HepG2 (cell line): Measurements from ENCODE around the gene UNC119B.

Experiments
- ATF7 ChIP-seq, 2 experiments: fragments of 450-650 bp in 1 of 2; sonication (generic) in 1 of 2; formaldehyde crosslinking in 1 of 2; IDR thresholded peaks; 2 replicates each; pipeline versions ENCODE4 v1.4.0 to v1.6.1; 2016 to 2020; ENCODE audit warnings: antibody characterized with exemption in 1 of 2, mild to moderate bottlenecking in 1 of 2, missing genetic modification reagents in 1 of 2
- CEBPZ ChIP-seq: IDR thresholded peaks from 2 replicates; pipeline ENCODE4 v1.6.1; 2012; ENCODE audit warnings: low read length, improper control_type of control experiment
- CTCF ChIP-seq: sonication (generic); formaldehyde crosslinking; IDR thresholded peaks from 2 replicates; pipeline ENCODE4 v1.5.0; 2020; ENCODE audit warnings: mild to moderate bottlenecking, missing genetic modification reagents, moderate library complexity
- EP300 ChIP-seq, 3 experiments: sonication (generic) in 1 of 3; formaldehyde crosslinking in 1 of 3; IDR thresholded peaks; 2 replicates each; pipeline versions ENCODE4 v1.5.1 to v1.6.1; 2011 to 2020; ENCODE audit warnings: low read depth in 2 of 3, low read length in 2 of 3, borderline replicate concordance in 1 of 3, improper control_type of control experiment in 1 of 3, mild to moderate bottlenecking in 1 of 3, missing genetic modification reagents in 1 of 3, moderate library complexity in 1 of 3
- FOXA1 ChIP-seq, 2 experiments: fragments of 450-650 bp in 1 of 2; sonication (generic) in 1 of 2; formaldehyde crosslinking in 1 of 2; IDR thresholded peaks; 2 replicates each; pipeline versions ENCODE4 v1.4.0 to v1.6.1; 2016 to 2020; ENCODE audit warnings: missing genetic modification reagents in 1 of 2
- FOXM1 ChIP-seq: sonication (generic); formaldehyde crosslinking; IDR thresholded peaks from 2 replicates; pipeline ENCODE4 v1.5.0; 2020; ENCODE audit warnings: missing genetic modification reagents
- FOXO1 ChIP-seq: sonication (generic); formaldehyde crosslinking; IDR thresholded peaks from 2 replicates; pipeline ENCODE4 v1.4.0; 2020; ENCODE audit warnings: missing genetic modification reagents
- HCFC1 ChIP-seq: fragments of 150-350 bp; IDR thresholded peaks from 2 replicates; pipeline ENCODE4 v1.6.1; 2014; ENCODE audit warnings: low read depth, low read length
- NFYB ChIP-seq: sonication (generic); formaldehyde crosslinking; IDR thresholded peaks from 2 replicates; pipeline ENCODE4 v1.4.0; 2020; ENCODE audit warnings: missing genetic modification reagents
- POLR2A ChIP-seq, 2 experiments: IDR thresholded peaks; 2 replicates each; pipeline ENCODE4 v1.6.1; 2011; ENCODE audit warnings: low read depth in 2 of 2, low read length in 2 of 2, mild to moderate bottlenecking in 1 of 2, moderate library complexity in 1 of 2; ENCODE audit not compliant: insufficient read depth in 1 of 2
- POLR2AphosphoS5 ChIP-seq: IDR thresholded peaks from 2 replicates; pipeline ENCODE4 v1.6.1; 2012; ENCODE audit warnings: low read depth, low read length
- ZNF143 ChIP-seq: sonication (generic); formaldehyde crosslinking; IDR thresholded peaks from 2 replicates; pipeline ENCODE4 v1.4.0; 2020; ENCODE audit warnings: missing genetic modification reagents
- ZNF331 ChIP-seq: sonication (generic); formaldehyde crosslinking; IDR thresholded peaks from 2 replicates; pipeline ENCODE4 v1.4.0; 2020; ENCODE audit warnings: missing genetic modification reagents
- TF ChIP-seq, protein P1 (sequence below): sonication (generic); formaldehyde crosslinking; IDR thresholded peaks from 2 replicates; pipeline ENCODE4 v1.8.1; 2023; ENCODE audit warnings: missing genetic modification reagents, inconsistent platforms, borderline replicate concordance

DNA sequence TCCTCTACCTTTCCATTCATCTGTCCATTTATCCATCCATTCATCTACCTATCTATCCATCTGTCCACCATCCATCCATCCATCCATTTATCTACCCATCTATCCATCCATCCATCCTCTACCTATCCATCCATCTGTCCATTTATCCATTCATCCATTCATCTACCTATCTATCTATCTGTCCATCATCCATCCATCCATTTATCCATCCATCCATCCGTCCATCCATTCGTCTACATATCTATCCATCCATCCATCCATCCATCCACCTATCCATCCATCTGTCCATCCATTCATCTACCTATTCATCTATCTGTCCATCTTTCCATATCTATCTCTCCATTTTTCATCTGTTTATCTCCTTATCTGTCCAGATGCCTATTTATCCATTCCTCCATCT, 48.8 kb upstream of the UNC119B start:
- no peak for TF ChIP-seq NFYB (CRISPR knock-in tag)
- no peak for TF ChIP-seq POLR2A (IDR thresholded peaks at IDR 0.05; ENCODE audit: insufficient read depth in 1 of 2, low read depth in 2 of 2, low read length in 2 of 2)
- TF ChIP-seq, protein P1, sequence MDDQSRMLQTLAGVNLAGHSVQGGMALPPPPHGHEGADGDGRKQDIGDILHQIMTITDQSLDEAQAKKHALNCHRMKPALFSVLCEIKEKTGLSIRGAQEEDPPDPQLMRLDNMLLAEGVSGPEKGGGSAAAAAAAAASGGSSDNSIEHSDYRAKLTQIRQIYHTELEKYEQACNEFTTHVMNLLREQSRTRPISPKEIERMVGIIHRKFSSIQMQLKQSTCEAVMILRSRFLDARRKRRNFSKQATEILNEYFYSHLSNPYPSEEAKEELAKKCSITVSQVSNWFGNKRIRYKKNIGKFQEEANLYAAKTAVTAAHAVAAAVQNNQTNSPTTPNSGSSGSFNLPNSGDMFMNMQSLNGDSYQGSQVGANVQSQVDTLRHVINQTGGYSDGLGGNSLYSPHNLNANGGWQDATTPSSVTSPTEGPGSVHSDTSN (CRISPR knock-in tag), result no peak
- no peak for TF ChIP-seq FOXA1 (IDR thresholded peaks at IDR 0.05)
- TF ChIP-seq FOXA1 (CRISPR knock-in tag; IDR thresholded peaks at IDR 0.05), result no peak
- TF ChIP-seq EP300 (IDR thresholded peaks at IDR 0.05; ENCODE audit: low read depth in 2 of 2, low read length in 2 of 2), result no peak
- TF ChIP-seq EP300 (CRISPR knock-in tag; IDR thresholded peaks at IDR 0.05; ENCODE audit: borderline replicate concordance), result no peak
- no peak for TF ChIP-seq HCFC1
- no peak for TF ChIP-seq CTCF (CRISPR knock-in tag)
- TF ChIP-seq ZNF331 (CRISPR knock-in tag), result no peak
- no peak for TF ChIP-seq FOXM1 (CRISPR knock-in tag)
- no peak for TF ChIP-seq ZNF143 (CRISPR knock-in tag)
- no peak for TF ChIP-seq POLR2AphosphoS5
- TF ChIP-seq CEBPZ, result no peak
- no peak for TF ChIP-seq FOXO1 (CRISPR knock-in tag)
- TF ChIP-seq ATF7 (IDR thresholded peaks at IDR 0.05), result no peak
- TF ChIP-seq ATF7 (CRISPR knock-in tag; IDR thresholded peaks at IDR 0.05), result no peak
